ENCODE results near the gene BEGAIN. TPM values are rescaled to one million over a fixed set of nuclear protein-coding genes. Genes with fewer than 3 reads are reported as not detected.

Gene BEGAIN
- total and polyA plus RNA-seq, 4 donors: 0.28 to 2.6 (median 1.00) TPM

- Histone ChIP-seq H3K36me3 (ENCODE audit: control insufficient read depth in 1 of 2, insufficient read depth in 2 of 2, low read length in 1 of 2) (no peaks in the 10 kb centered on the region), H3K9me3 (ENCODE audit: control insufficient read depth, low read length) (no peaks in the 10 kb centered on the region), H3K27me3 (ENCODE audit: control insufficient read depth in 1 of 2, insufficient read depth in 2 of 2, low read length in 1 of 2) (no peaks in the 10 kb centered on the region), H3K27ac (ENCODE audit: low read depth in 1 of 2, low read length in 2 of 2) (no peak overlapping the region), H3K4me1 (ENCODE audit: control insufficient read depth in 1 of 2, insufficient read depth in 2 of 2, low read length in 2 of 2) (no peaks in the 10 kb centered on the region), H3K4me3 (ENCODE audit: low read length in 2 of 2) (no peak overlapping the region)
- DNase-seq (peak; percentile 29 to 62), ATAC-seq (ENCODE audit: low FRiP score) (no peak)
- WGBS, 2 donors: 87 to 89% methylated on average over 28 of the region's 28 CpGs
- intact Hi-C loops (cut with DNase I): no loop called here
Measured at GRCh38 chr14:100581228-100582145, 5.7 kb downstream of the BEGAIN start.

GRCh38 chr14:100580316-100581227 lies 6.6 kb downstream of the BEGAIN start:
- Histone ChIP-seq H3K4me3 (ENCODE audit: low read length in 2 of 2) (no peak overlapping the region), H3K36me3 (ENCODE audit: control insufficient read depth in 1 of 2, insufficient read depth in 2 of 2, low read length in 1 of 2) (no peaks in the 10 kb centered on the region), H3K4me1 (ENCODE audit: control insufficient read depth in 1 of 2, insufficient read depth in 2 of 2, low read length in 2 of 2) (no peaks in the 10 kb centered on the region), H3K9me3 (ENCODE audit: control insufficient read depth, low read length) (no peaks in the 10 kb centered on the region), H3K27ac (ENCODE audit: low read depth in 1 of 2, low read length in 2 of 2) (no peak overlapping the region), H3K27me3 (ENCODE audit: control insufficient read depth in 1 of 2, insufficient read depth in 2 of 2, low read length in 1 of 2) (no peaks in the 10 kb centered on the region)
- WGBS, 2 donors: 95 to 98% methylated on average over 14 of the region's 14 CpGs
- intact Hi-C loops (cut with DNase I): no loop called here
- ATAC-seq (ENCODE audit: low FRiP score) (no peak), DNase-seq (peak in 1 of 2 donors; percentile 50)

- H3K27ac ChIP-seq (ENCODE audit: low read depth in 1 of 2, low read length in 2 of 2): no peak overlapping the region
- intact Hi-C loops (cut with DNase I): no loop called here
- H3K36me3 ChIP-seq (ENCODE audit: control insufficient read depth in 1 of 2, insufficient read depth in 2 of 2, low read length in 1 of 2): no peaks in the 10 kb centered on the region
- H3K4me3 ChIP-seq (ENCODE audit: low read length in 2 of 2): no peak overlapping the region
- no peaks in the 10 kb centered on the region for H3K27me3 ChIP-seq (ENCODE audit: control insufficient read depth in 1 of 2, insufficient read depth in 2 of 2, low read length in 1 of 2)
- H3K9me3 ChIP-seq (ENCODE audit: control insufficient read depth, low read length): no peaks in the 10 kb centered on the region
- ATAC-seq (ENCODE audit: low FRiP score): no peak
- no peak for DNase-seq
- WGBS, 2 donors: 98 to 99% methylated on average over 4 of the region's 4 CpGs
- no peaks in the 10 kb centered on the region for H3K4me1 ChIP-seq (ENCODE audit: control insufficient read depth in 1 of 2, insufficient read depth in 2 of 2, low read length in 2 of 2)
Measured at GRCh38 chr14:100578552-100578951, 8.7 kb downstream of the BEGAIN start.

- Histone ChIP-seq H3K4me3 (ENCODE audit: low read length in 2 of 2) (no peak overlapping the region), H3K4me1 (ENCODE audit: control insufficient read depth in 1 of 2, insufficient read depth in 2 of 2, low read length in 2 of 2) (no peaks in the 10 kb centered on the region), H3K27me3 (ENCODE audit: control insufficient read depth in 1 of 2, insufficient read depth in 2 of 2, low read length in 1 of 2) (no peaks in the 10 kb centered on the region), H3K9me3 (ENCODE audit: control insufficient read depth, low read length) (no peaks in the 10 kb centered on the region), H3K36me3 (ENCODE audit: control insufficient read depth in 1 of 2, insufficient read depth in 2 of 2, low read length in 1 of 2) (no peaks in the 10 kb centered on the region), H3K27ac (ENCODE audit: low read depth in 1 of 2, low read length in 2 of 2) (no peak overlapping the region)
- DNase-seq (peak; percentile 42 to 46), ATAC-seq (ENCODE audit: low FRiP score) (no peak)
- intact Hi-C loops (cut with DNase I): no loop called here
- WGBS, 2 donors: 89 to 93% methylated on average over 8 of the region's 8 CpGs
Measured at GRCh38 chr14:100577986-100578431, 9.2 kb downstream of the BEGAIN start.

GRCh38 chr14:100577321-100577985 lies 9.8 kb downstream of the BEGAIN start:
- Histone ChIP-seq H3K36me3 (ENCODE audit: control insufficient read depth in 1 of 2, insufficient read depth in 2 of 2, low read length in 1 of 2) (no peaks in the 10 kb centered on the region), H3K27ac (ENCODE audit: low read depth in 1 of 2, low read length in 2 of 2) (no peak overlapping the region), H3K4me3 (ENCODE audit: low read length in 2 of 2) (no peak overlapping the region), H3K27me3 (ENCODE audit: control insufficient read depth in 1 of 2, insufficient read depth in 2 of 2, low read length in 1 of 2) (no peaks in the 10 kb centered on the region), H3K4me1 (ENCODE audit: control insufficient read depth in 1 of 2, insufficient read depth in 2 of 2, low read length in 2 of 2) (no peaks in the 10 kb centered on the region), H3K9me3 (ENCODE audit: control insufficient read depth, low read length) (no peaks in the 10 kb centered on the region)
- DNase-seq (peak; percentile 42 to 59), ATAC-seq (ENCODE audit: low FRiP score) (no peak)
- intact Hi-C loops (cut with DNase I): no loop called here
- WGBS, 2 donors: 93 to 97% methylated on average over 23 of the region's 23 CpGs

GRCh38 chr14:100576091-100577085 lies 10.8 kb downstream of the BEGAIN start:
- intact Hi-C loops (cut with DNase I): no loop called here
- H3K4me3 ChIP-seq (ENCODE audit: low read length in 2 of 2): no peak overlapping the region
- 94 to 95% methylated on average over 26 of the region's 26 CpGs for WGBS, 2 donors
- ATAC-seq (ENCODE audit: low FRiP score) (no peak), DNase-seq (peak; percentile 35 to 70)
- no peak overlapping the region for H3K27ac ChIP-seq (ENCODE audit: low read depth in 1 of 2, low read length in 2 of 2)
- H3K27me3 ChIP-seq (ENCODE audit: control insufficient read depth in 1 of 2, insufficient read depth in 2 of 2, low read length in 1 of 2): no peaks in the 10 kb centered on the region
- no peaks in the 10 kb centered on the region for H3K4me1 ChIP-seq (ENCODE audit: control insufficient read depth in 1 of 2, insufficient read depth in 2 of 2, low read length in 2 of 2)
- H3K36me3 ChIP-seq (ENCODE audit: control insufficient read depth in 1 of 2, insufficient read depth in 2 of 2, low read length in 1 of 2): no peaks in the 10 kb centered on the region
- H3K9me3 ChIP-seq (ENCODE audit: control insufficient read depth, low read length): no peaks in the 10 kb centered on the region

GRCh38 chr14:100575266-100575995 lies 11.8 kb downstream of the BEGAIN start:
- intact Hi-C loops (cut with DNase I): no loop called here
- ATAC-seq (ENCODE audit: low FRiP score): no peak
- Histone ChIP-seq H3K27ac (ENCODE audit: low read depth in 1 of 2, low read length in 2 of 2) (no peak overlapping the region), H3K4me3 (ENCODE audit: low read length in 2 of 2) (no peak overlapping the region), H3K4me1 (ENCODE audit: control insufficient read depth in 1 of 2, insufficient read depth in 2 of 2, low read length in 2 of 2) (no peaks in the 10 kb centered on the region), H3K27me3 (ENCODE audit: control insufficient read depth in 1 of 2, insufficient read depth in 2 of 2, low read length in 1 of 2) (no peaks in the 10 kb centered on the region), H3K9me3 (ENCODE audit: control insufficient read depth, low read length) (no peaks in the 10 kb centered on the region), H3K36me3 (ENCODE audit: control insufficient read depth in 1 of 2, insufficient read depth in 2 of 2, low read length in 1 of 2) (no peaks in the 10 kb centered on the region)
- 88% methylated on average over 11 of the region's 11 CpGs for WGBS, 2 donors
- peak; percentile 25 to 59 for DNase-seq

Data from aorta (tissue), 5 donors.